IPS-15b (cell line): ENCODE measurements around the gene NMT1.

ENCODE experiments used
- H3K27me3 ChIP-seq: one replicate; pipeline ENCODE4 v1.6.1; 2013; ENCODE audit warnings: low read length; ENCODE audit not compliant: control insufficient read depth, insufficient read depth
- H3K36me3 ChIP-seq: one replicate; pipeline ENCODE4 v1.6.1; 2013; ENCODE audit warnings: low read length; ENCODE audit not compliant: control insufficient read depth, insufficient read depth
- H3K4me1 ChIP-seq: one replicate; pipeline ENCODE4 v1.6.1; 2013; ENCODE audit warnings: mild to moderate bottlenecking, low read length; ENCODE audit not compliant: control insufficient read depth, insufficient read depth
- H3K4me3 ChIP-seq: one replicate; pipeline ENCODE4 v1.5.1; 2013; ENCODE audit warnings: low read depth, low read length
- H3K9ac ChIP-seq: one replicate; pipeline ENCODE4 v1.6.1; 2013; ENCODE audit warnings: low read depth, mild to moderate bottlenecking, low read length
- H3K9me3 ChIP-seq: one replicate; pipeline ENCODE4 v1.6.1; 2013; ENCODE audit warnings: mild to moderate bottlenecking, low read length; ENCODE audit not compliant: control insufficient read depth, insufficient read depth

The NMT1 gene

GRCh38 chr17:45129426-45129939 lies 68.4 kb downstream of the NMT1 start:
- Histone ChIP-seq H3K9me3 (no peaks in the 10 kb centered on the region), H3K9ac (no peak overlapping the region), H3K27me3 (no peaks in the 10 kb centered on the region), H3K36me3 (no peaks in the 10 kb centered on the region), H3K4me1 (no peaks in the 10 kb centered on the region), H3K4me3 (no peak overlapping the region)

GRCh38 chr17:45129940-45130680 lies 69.0 kb downstream of the NMT1 start:
- Histone ChIP-seq H3K27me3 (no peaks in the 10 kb centered on the region), H3K4me1 (no peaks in the 10 kb centered on the region), H3K4me3 (no peak overlapping the region), H3K9ac (no peak overlapping the region), H3K36me3 (no peaks in the 10 kb centered on the region), H3K9me3 (no peaks in the 10 kb centered on the region)

DNA sequence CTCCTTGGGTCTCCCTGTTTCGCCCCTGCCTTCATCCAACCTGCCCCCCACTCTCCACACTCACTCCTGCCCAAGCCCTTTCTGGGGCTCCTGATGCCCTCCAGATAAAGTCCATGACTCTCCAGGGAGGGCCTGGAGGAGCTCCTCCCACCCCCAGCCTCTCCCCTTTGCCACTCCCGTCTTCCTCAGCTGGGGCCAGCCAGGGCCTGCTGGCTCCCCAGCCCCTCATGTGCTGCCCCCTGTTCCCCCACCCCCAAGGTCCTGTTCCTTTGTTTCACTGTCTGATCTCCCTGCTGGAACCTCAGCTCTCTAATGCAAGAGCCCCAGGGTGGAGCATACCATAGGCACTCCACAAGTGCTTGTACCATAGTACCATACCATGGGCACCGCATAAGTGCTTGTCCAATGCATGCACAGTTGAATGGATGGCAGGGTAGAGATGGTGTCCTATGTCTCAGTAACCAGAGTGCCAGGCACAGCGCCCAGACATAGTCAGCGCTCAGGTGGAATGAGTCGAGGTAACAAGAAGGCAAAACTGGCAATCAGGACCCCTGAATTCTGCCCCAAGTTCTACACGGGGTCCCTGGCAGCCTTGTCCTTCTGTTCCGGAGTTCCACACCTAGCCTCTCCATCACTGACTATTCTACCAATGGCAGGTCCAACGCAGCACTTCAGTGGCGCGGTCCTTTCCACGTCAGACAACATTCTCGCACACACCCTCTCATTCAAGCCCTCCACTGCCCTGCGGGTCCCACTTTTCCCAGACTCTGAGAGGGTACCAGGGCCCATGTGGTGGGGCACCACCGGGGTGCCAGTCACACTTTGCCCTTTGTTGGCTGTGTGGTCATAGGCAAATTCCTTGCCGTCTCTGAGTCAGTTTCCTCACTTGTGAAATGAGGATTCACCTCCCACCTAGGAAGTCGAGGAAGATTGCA lies 69.8 kb downstream of the NMT1 start:
- Histone ChIP-seq H3K4me3 (no peak overlapping the region), H3K27me3 (no peaks in the 10 kb centered on the region), H3K9ac (no peak overlapping the region), H3K4me1 (peaks cover 2% of the 10 kb centered on the region), H3K9me3 (no peaks in the 10 kb centered on the region), H3K36me3 (peaks cover 2% of the 10 kb centered on the region)

GRCh38 chr17:45131616-45132319 lies 70.7 kb downstream of the NMT1 start:
- Histone ChIP-seq H3K27me3 (no peaks in the 10 kb centered on the region), H3K9me3 (no peaks in the 10 kb centered on the region), H3K9ac (no peak overlapping the region), H3K4me3 (peak overlapping the region; percentile 66), H3K4me1 (peaks cover 4% of the 10 kb centered on the region), H3K36me3 (peaks cover 2% of the 10 kb centered on the region)

DNA sequence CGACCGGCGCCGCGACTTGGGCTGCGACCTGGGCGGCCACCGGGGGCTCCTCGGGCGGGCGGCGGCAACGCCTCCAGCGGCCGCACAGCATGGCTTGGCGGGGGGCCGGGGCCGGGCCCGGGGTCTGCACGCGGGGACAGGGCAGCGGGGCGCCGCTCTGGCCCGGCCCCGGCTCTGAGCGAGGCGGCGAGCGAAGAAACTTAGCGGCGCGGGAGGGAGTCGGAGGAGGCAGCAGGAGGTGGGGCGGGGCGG lies 71.1 kb downstream of the NMT1 start, which contains the start of gene PLCD3:
Gene PLCD3, minus strand, starts transcription at position 196 of the 252 bp plus-strand sequence. Its CDS starts 105 bp downstream, at position 91.
- Histone ChIP-seq H3K4me1 (peaks cover 4% of the 10 kb centered on the region), H3K27me3 (no peaks in the 10 kb centered on the region), H3K4me3 (peak within 1 kb of the TSS; percentile 78), H3K9ac (no peak within 1 kb of the TSS), H3K36me3 (peaks cover 2% of the 10 kb centered on the region), H3K9me3 (no peaks in the 10 kb centered on the region)

DNA sequence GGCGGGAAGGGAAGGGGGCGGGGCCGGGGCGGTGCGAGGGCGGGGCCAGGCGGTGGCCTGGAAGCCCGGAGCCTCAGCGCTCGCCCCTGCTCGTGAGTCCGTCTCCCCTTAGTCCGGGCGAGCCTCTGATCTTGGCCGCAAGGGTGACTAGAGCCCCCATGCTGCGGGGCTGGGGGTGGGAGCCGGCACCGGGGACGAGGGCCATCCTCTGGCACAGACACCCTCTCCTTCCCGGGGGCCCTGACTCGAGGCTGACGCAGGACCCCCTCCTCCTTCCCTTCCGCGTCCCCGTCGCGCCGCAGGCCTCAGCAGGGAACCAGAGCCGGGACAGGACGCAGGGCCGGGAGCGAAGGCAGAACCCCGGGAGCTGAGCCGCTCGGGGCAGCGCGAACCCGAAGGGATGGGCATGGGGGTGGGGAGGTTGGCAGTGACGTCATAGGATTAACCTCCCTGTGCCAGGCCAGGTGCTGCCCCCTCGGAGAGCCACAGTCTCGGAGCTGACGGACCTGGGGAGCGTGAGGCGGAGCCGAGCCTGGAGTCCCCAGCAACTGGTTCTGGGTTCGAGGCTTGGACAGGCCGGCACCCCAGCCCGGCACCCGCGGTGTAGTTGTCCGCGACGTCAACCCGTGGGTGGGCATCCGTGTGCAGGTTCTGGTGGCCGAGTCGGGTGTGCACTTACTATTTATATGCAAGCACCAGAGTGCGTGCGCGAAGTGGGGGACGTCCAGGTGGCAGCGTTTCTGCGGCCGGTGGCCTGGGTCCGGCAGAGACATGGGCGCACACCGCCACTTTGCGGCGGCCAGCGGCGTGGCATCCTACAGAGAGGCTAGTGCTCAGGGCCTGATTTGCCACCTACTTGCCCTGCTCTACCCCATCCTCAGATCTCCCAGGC lies 71.7 kb downstream of the NMT1 start:
- H3K9ac ChIP-seq, result no peak overlapping the region
- peak overlapping the region; percentile 78 for H3K4me3 ChIP-seq
- H3K36me3 ChIP-seq, result peaks cover 3% of the 10 kb centered on the region
- H3K27me3 ChIP-seq, result no peaks in the 10 kb centered on the region
- H3K4me1 ChIP-seq, result peaks cover 4% of the 10 kb centered on the region
- H3K9me3 ChIP-seq, result no peaks in the 10 kb centered on the region

- H3K9ac ChIP-seq, result peak within 1 kb of the TSS; percentile 70
- peaks cover 5% of the 10 kb centered on the region for H3K36me3 ChIP-seq
- no peaks in the 10 kb centered on the region for H3K27me3 ChIP-seq
- H3K4me1 ChIP-seq, result peaks cover 7% of the 10 kb centered on the region
- peak within 1 kb of the TSS; percentile 62 for H3K4me3 ChIP-seq
- H3K9me3 ChIP-seq, result no peaks in the 10 kb centered on the region
Measured at GRCh38 chr17:45135192-45135977, 74.3 kb downstream of the NMT1 start, which contains the start of gene ACBD4. Gene ACBD4 (plus strand): TSS chr17:45135687. CDS start chr17:45136145, 458 bp downstream.

GRCh38 chr17:45135978-45136791 lies 75.1 kb downstream of the NMT1 start:
- Histone ChIP-seq H3K27me3 (no peaks in the 10 kb centered on the region), H3K9ac (peak overlapping the region; percentile 70), H3K4me1 (peaks cover 7% of the 10 kb centered on the region), H3K9me3 (no peaks in the 10 kb centered on the region), H3K36me3 (peaks cover 5% of the 10 kb centered on the region), H3K4me3 (peak overlapping the region; percentile 62)

GRCh38 chr17:45136846-45137560 lies 75.9 kb downstream of the NMT1 start:
- Histone ChIP-seq H3K9ac (no peak overlapping the region), H3K4me3 (no peak overlapping the region), H3K27me3 (no peaks in the 10 kb centered on the region), H3K9me3 (no peaks in the 10 kb centered on the region), H3K36me3 (peaks cover 5% of the 10 kb centered on the region), H3K4me1 (peaks cover 7% of the 10 kb centered on the region)
